Osteoblast (primary cell): ENCODE measurements around the gene RSPH6A. TPM values are rescaled to one million over a fixed set of nuclear protein-coding genes. Genes with fewer than 3 reads are reported as not detected.
"Not testable (repeated sequence)": the region's sequence is repeated elsewhere in the genome, so short reads cannot be mapped to it uniquely, and the experiment has no call there.

Source experiments
- DNase-seq: peaks from one replicate; pipeline ENCODE4 v3.0.0; 2011; ENCODE audit warnings: low spot score, mixed read lengths; ENCODE audit not compliant: insufficient read length; ENCODE audit errors: missing footprints
- H2AFZ ChIP-seq: 2 replicates; pipeline ENCODE4 v1.6.0; 2011; ENCODE audit warnings: mild to moderate bottlenecking, low read length
- H3K27ac ChIP-seq: 2 replicates; pipeline ENCODE4 v1.5.1; 2011; ENCODE audit warnings: mild to moderate bottlenecking, low read depth, low read length, moderate library complexity
- H3K27me3 ChIP-seq: 2 replicates; pipeline ENCODE4 v1.6.0; 2012; ENCODE audit warnings: mild to moderate bottlenecking, control low read depth, inconsistent platforms, low read length, moderate library complexity; ENCODE audit not compliant: insufficient read depth
- H3K36me3 ChIP-seq: 2 replicates; pipeline ENCODE4 v1.5.1; 2011; ENCODE audit warnings: mild to moderate bottlenecking, low read length, control low read depth, moderate library complexity; ENCODE audit not compliant: insufficient read depth
- H3K4me1 ChIP-seq: 2 replicates; pipeline ENCODE4 v1.5.1; 2011; ENCODE audit warnings: mild to moderate bottlenecking, low read length, control low read depth, moderate library complexity; ENCODE audit not compliant: insufficient read depth
- H3K4me2 ChIP-seq: 2 replicates; pipeline ENCODE4 v1.6.0; 2011; ENCODE audit warnings: mild to moderate bottlenecking, low read length; ENCODE audit not compliant: insufficient read depth
- H3K4me3 ChIP-seq: fragments of 200-600 bp; sonication (generic); 3 replicates; pipeline ENCODE4 v1.5.1; 2012; ENCODE audit warnings: mild to moderate bottlenecking, low read length, inconsistent platforms; ENCODE audit not compliant: insufficient read depth
- H3K79me2 ChIP-seq: 2 replicates; pipeline ENCODE4 v1.6.0; 2012; ENCODE audit warnings: mild to moderate bottlenecking, low read length, control low read depth, inconsistent platforms; ENCODE audit not compliant: insufficient read depth
- H3K9me3 ChIP-seq: 2 replicates; pipeline ENCODE4 v1.5.1; 2011; ENCODE audit warnings: low read depth, low read length, control low read depth
- H4K20me1 ChIP-seq: 2 replicates; pipeline ENCODE4 v1.6.0; 2012; ENCODE audit warnings: mild to moderate bottlenecking, low read length, control low read depth; ENCODE audit not compliant: insufficient read depth
- CTCF ChIP-seq: IDR thresholded peaks from 2 replicates; pipeline ENCODE4 v1.5.1; 2011; ENCODE audit warnings: mild to moderate bottlenecking, low read depth, low read length, moderate library complexity; ENCODE audit errors: extremely low read depth
- total RNA-seq: library from RNA; depleted of rRNA; stranded (reverse); fragments of >200 nt; gene quantifications from 2 replicates; pipeline ENCODE4 v1.2.3, GENCODE V29; 2012

Gene RSPH6A
- total RNA-seq, 1 donor: under 0.01 TPM

GRCh38 chr19:45800070-45800553, 15.0 kb downstream of the RSPH6A start:
- Histone ChIP-seq H3K4me2 (no peak overlapping the region), H3K4me1 (peaks cover 13% of the 10 kb centered on the region), H3K36me3 (no peaks in the 10 kb centered on the region), H3K79me2 (no peaks in the 10 kb centered on the region), H3K27me3 (no peaks in the 10 kb centered on the region), H3K27ac (no peak overlapping the region), H2AFZ (no peak overlapping the region), H3K4me3 (no peak overlapping the region), H3K9me3 (no peaks in the 10 kb centered on the region), H4K20me1 (no peaks in the 10 kb centered on the region)
- no peak for TF ChIP-seq CTCF
- DNase-seq: peak; percentile 91

GRCh38 chr19:45799541-45799940, 15.6 kb downstream of the RSPH6A start:
- H3K36me3 ChIP-seq, H2AFZ ChIP-seq, DNase-seq, H4K20me1 ChIP-seq, H3K4me3 ChIP-seq, H3K79me2 ChIP-seq, H3K27ac ChIP-seq, H3K9me3 ChIP-seq, H3K27me3 ChIP-seq, H3K4me2 ChIP-seq: not testable (repeated sequence)
- H3K4me1 ChIP-seq: peaks cover 13% of the 10 kb centered on the region

GRCh38 chr19:45798995-45799517, 16.1 kb downstream of the RSPH6A start:
- H3K4me1 ChIP-seq: peaks cover 13% of the 10 kb centered on the region
- H3K79me2 ChIP-seq: no peaks in the 10 kb centered on the region
- no peaks in the 10 kb centered on the region for H3K9me3 ChIP-seq
- TF ChIP-seq CTCF: peak; percentile 82
- no peaks in the 10 kb centered on the region for H3K27me3 ChIP-seq
- no peak overlapping the region for H3K27ac ChIP-seq
- H4K20me1 ChIP-seq: no peaks in the 10 kb centered on the region
- DNase-seq: peak; percentile 98
- H2AFZ ChIP-seq: peak overlapping the region; percentile 20
- peak overlapping the region; percentile 54 for H3K4me2 ChIP-seq
- no peaks in the 10 kb centered on the region for H3K36me3 ChIP-seq
- no peak overlapping the region for H3K4me3 ChIP-seq

- Histone ChIP-seq H2AFZ (no peak overlapping the region), H4K20me1 (peaks cover 15% of the 10 kb centered on the region), H3K79me2 (peaks cover 23% of the 10 kb centered on the region), H3K4me2 (no peak overlapping the region), H3K27me3 (no peaks in the 10 kb centered on the region), H3K36me3 (peaks cover 8% of the 10 kb centered on the region), H3K4me3 (no peak overlapping the region), H3K4me1 (peaks cover 22% of the 10 kb centered on the region), H3K27ac (no peak overlapping the region), H3K9me3 (no peaks in the 10 kb centered on the region)
- DNase-seq: no peak
- TF ChIP-seq CTCF: no peak
Measured at GRCh38 chr19:45794627-45795026, 20.5 kb downstream of the RSPH6A start.
